Tibial artery (tissue), 4 donors: ENCODE results near the gene ZNF580.

Experiments
- DNase-seq, 2 donors: peaks; one replicate each; pipeline ENCODE4 v3.0.0-alpha.2; 2019
- H3K27ac ChIP-seq, 2 donors: fragments of 200-600 bp; sonication (generic) in 1 of 2; 1 replicate in 1 of 2; 2 replicates in 1 of 2; pipeline ENCODE4 v1.5.1; 2018 to 2019; ENCODE audit warnings: mild to moderate bottlenecking in 1 of 2
- H3K27me3 ChIP-seq, 2 donors: fragments of 200-600 bp; sonication (generic) in 1 of 2; one replicate each; pipeline versions ENCODE4 v1.5.1 to v1.6.0; 2016 to 2019
- H3K36me3 ChIP-seq, 3 donors: fragments of 200-600 bp; sonication (generic) in 2 of 3; one replicate each; pipeline ENCODE4 v1.5.1; 2016 to 2019; ENCODE audit warnings: mild to moderate bottlenecking in 2 of 3
- H3K4me1 ChIP-seq, 4 donors: fragments of 200-600 bp; sonication (generic) in 2 of 4; 1 replicate in 3 of 4; 2 replicates in 1 of 4; pipeline ENCODE4 v1.5.1; 2016 to 2019
- H3K4me3 ChIP-seq, 2 donors: fragments of 200-600 bp; sonication (generic) in 1 of 2; 1 replicate in 1 of 2; 2 replicates in 1 of 2; pipeline ENCODE4 v1.5.1; 2018 to 2019; ENCODE audit warnings: mild to moderate bottlenecking in 2 of 2
- H3K9me3 ChIP-seq, 3 donors: fragments of 200-600 bp; sonication (generic) in 1 of 3; one replicate each; pipeline ENCODE4 v1.5.1; 2016 to 2019
- intact Hi-C: fragments of 100-400 bp; cut with DNase I; formaldehyde crosslinking; loops from one replicate; pipeline ENCODE4 v1.15.0; 2023; ENCODE audit warnings: low total_unique reads
- TF ChIP-seq, protein P1 (sequence below), 2 experiments: fragments of 200-600 bp in 1 of 2; fragments of 450-650 bp in 1 of 2; IDR thresholded peaks; one replicate each; pipeline ENCODE4 v1.5.1; 2017 to 2019; ENCODE audit warnings: antibody characterized with exemption in 2 of 2, mild to moderate bottlenecking in 1 of 2, moderate library complexity in 1 of 2

Gene ZNF580

DNA sequence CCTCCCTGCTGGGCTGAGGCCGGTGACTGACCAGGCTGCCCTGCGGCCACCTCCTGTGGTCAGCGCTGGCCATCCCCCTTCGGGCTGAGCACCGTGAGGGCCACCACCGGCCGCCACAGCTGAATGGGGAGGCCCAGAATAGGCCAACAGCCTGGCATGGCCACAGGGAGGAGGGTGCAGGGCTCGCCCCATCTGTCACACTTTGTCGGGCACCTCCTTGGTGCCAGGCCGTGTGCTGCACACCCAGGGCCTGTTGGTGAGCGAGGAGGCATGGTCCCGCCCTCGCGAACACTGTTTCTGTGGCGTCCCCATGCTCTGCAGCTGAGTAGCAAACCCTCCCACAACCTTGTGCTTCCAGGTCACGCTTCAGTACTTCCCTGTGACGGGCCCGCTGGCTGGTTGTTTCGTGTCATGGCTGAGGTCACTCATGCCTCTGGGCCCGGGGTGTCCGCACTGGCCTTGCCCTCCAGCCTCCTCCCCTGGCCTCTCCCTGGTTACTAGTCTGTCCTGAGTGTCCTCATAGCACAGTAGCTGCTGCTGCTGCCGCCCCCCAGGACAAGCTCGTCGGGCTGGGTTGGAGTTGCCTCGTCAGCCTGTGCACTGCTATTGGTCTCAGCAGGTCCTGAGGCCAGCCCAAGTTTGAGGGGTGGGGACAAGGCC, 49.4 kb downstream of the ZNF580 start:
- Histone ChIP-seq H3K4me1 (no peaks in the 10 kb centered on the region), H3K36me3 (peaks cover 74 to 100% (median 97%) of the 10 kb centered on the region in 3 donors), H3K27ac (no peak overlapping the region), H3K4me3 (no peak overlapping the region), H3K9me3 (no peaks in the 10 kb centered on the region), H3K27me3 (no peaks in the 10 kb centered on the region)
- TF ChIP-seq, protein P1, sequence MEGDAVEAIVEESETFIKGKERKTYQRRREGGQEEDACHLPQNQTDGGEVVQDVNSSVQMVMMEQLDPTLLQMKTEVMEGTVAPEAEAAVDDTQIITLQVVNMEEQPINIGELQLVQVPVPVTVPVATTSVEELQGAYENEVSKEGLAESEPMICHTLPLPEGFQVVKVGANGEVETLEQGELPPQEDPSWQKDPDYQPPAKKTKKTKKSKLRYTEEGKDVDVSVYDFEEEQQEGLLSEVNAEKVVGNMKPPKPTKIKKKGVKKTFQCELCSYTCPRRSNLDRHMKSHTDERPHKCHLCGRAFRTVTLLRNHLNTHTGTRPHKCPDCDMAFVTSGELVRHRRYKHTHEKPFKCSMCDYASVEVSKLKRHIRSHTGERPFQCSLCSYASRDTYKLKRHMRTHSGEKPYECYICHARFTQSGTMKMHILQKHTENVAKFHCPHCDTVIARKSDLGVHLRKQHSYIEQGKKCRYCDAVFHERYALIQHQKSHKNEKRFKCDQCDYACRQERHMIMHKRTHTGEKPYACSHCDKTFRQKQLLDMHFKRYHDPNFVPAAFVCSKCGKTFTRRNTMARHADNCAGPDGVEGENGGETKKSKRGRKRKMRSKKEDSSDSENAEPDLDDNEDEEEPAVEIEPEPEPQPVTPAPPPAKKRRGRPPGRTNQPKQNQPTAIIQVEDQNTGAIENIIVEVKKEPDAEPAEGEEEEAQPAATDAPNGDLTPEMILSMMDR (IDR thresholded peaks at IDR 0.05): no peak
- no peak for DNase-seq
- intact Hi-C loops: no loop called here

DNA sequence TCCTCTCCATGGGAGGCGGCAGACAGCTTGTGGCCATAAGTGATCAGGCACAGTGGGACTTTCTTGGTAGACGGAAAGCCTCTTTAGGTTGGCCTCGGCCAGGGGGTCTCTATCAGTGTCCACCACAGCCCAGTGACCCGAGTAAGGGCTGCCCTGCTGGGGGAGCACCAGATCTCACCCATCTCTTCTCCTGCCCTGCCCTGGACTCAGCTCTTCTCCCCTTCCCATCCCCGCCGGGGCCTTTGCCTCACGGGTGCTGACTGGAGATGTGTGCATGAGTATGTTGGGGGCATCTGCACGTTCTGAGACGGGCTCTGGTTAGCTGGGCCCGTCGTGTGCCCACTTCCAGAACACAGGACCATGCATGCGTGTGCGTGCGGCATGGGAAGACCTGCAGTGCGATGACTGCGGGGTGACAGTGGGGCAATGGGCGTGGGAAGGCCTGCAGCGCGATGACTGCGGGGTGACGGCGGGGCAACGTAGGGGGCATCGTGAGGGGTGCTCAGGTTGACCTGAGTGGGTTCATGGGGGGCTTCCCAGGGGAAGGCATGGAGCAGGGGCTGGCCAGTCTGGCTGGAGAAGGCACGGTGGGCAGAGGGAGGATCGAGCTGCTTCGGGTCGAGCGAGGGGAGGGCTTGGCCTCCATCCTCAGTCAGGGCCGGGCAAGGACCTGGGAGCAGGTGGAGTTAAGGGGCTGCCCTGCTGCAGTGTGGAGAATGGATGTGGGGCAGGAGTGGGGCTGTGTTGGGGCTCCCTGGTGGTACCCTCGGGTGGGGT, 50.2 kb downstream of the ZNF580 start:
- peak in 1 of 2 donors; percentile 53 for DNase-seq
- H3K9me3 ChIP-seq: no peaks in the 10 kb centered on the region
- H3K27me3 ChIP-seq: no peaks in the 10 kb centered on the region
- H3K4me1 ChIP-seq: no peaks in the 10 kb centered on the region
- no peak overlapping the region for H3K4me3 ChIP-seq
- TF ChIP-seq, protein P1 (IDR thresholded peaks at IDR 0.05): no peak
- H3K36me3 ChIP-seq: peaks cover 73 to 100% (median 97%) of the 10 kb centered on the region in 3 donors
- H3K27ac ChIP-seq: no peak overlapping the region
- intact Hi-C loops: no loop called here

DNA sequence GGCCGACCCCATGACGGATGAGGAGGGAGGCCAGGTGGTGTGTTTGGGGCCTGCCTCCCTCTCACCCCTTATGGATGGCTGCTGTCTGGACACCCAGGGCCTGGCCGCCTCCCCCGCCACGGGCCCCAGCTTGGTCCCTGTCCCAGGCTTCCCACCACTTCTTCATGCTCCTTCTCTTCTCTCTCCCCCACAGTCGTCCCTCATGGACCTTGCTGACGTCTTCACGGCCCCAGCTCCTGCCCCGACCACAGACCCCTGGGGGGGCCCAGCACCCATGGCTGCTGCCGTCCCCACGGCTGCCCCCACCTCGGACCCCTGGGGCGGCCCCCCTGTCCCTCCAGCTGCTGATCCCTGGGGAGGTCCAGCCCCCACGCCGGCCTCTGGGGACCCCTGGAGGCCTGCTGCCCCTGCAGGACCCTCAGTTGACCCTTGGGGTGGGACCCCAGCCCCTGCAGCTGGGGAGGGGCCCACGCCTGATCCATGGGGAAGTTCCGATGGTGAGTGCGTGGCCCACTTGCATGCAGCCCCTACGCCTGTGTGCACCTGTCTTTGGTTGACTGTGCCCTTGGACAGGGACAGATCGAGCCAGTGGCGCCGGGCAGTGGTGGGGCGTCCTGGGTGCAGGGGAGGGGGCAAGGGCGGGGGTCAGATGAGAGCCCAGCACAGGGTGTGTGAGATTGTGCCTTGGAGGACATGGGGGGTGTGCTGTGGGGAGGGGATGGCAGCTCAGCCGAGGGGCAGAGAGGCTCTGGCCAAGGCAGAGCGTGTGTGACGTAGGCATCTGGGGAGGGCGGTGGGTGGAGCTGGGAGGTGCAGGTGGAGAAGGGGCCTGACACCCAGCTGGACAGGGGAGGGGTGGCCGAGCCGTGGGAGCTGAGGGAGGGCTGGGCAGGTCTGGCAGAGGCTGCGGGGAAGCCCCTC, 51.0 kb downstream of the ZNF580 start:
- TF ChIP-seq, protein P1 (IDR thresholded peaks at IDR 0.05): no peak
- H3K27me3 ChIP-seq: no peaks in the 10 kb centered on the region
- no peak overlapping the region for H3K4me3 ChIP-seq
- peaks cover 74 to 100% (median 96%) of the 10 kb centered on the region in 3 donors for H3K36me3 ChIP-seq
- DNase-seq: peak in 1 of 2 donors; percentile 54
- H3K4me1 ChIP-seq: no peaks in the 10 kb centered on the region
- no peak overlapping the region for H3K27ac ChIP-seq
- intact Hi-C loops: no loop called here
- H3K9me3 ChIP-seq: no peaks in the 10 kb centered on the region

DNA sequence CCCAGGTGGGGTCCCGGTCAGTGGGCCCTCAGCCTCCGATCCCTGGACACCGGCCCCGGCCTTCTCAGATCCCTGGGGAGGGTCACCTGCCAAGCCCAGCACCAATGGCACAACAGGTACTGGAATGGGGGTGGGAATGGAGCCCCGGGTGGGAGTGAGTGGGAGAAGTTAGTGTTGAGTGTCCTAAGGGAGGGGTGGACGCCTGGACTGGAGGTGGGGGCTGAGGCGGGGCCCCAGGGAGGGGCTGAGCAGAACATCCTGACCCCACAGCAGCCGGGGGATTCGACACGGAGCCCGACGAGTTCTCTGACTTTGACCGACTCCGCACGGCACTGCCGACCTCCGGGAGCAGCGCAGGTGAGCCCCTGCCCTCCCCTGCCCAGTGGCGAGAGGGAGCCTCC, 51.9 kb downstream of the ZNF580 start:
- Histone ChIP-seq H3K27me3 (no peaks in the 10 kb centered on the region), H3K36me3 (peaks cover 73 to 100% (median 89%) of the 10 kb centered on the region in 3 donors), H3K9me3 (no peaks in the 10 kb centered on the region), H3K4me1 (no peaks in the 10 kb centered on the region), H3K4me3 (no peak overlapping the region), H3K27ac (no peak overlapping the region)
- TF ChIP-seq, protein P1 (IDR thresholded peaks at IDR 0.05): no peak
- peak in 1 of 2 donors; percentile 62 for DNase-seq
- intact Hi-C loops: no loop called here
